Measurements from ENCODE around the gene ADAM8. TPM values are rescaled to one million over a fixed set of nuclear protein-coding genes. Genes with fewer than 3 reads are reported as not detected.

The ADAM8 gene
- total RNA-seq, 1 donor: 0.36 TPM

DNA sequence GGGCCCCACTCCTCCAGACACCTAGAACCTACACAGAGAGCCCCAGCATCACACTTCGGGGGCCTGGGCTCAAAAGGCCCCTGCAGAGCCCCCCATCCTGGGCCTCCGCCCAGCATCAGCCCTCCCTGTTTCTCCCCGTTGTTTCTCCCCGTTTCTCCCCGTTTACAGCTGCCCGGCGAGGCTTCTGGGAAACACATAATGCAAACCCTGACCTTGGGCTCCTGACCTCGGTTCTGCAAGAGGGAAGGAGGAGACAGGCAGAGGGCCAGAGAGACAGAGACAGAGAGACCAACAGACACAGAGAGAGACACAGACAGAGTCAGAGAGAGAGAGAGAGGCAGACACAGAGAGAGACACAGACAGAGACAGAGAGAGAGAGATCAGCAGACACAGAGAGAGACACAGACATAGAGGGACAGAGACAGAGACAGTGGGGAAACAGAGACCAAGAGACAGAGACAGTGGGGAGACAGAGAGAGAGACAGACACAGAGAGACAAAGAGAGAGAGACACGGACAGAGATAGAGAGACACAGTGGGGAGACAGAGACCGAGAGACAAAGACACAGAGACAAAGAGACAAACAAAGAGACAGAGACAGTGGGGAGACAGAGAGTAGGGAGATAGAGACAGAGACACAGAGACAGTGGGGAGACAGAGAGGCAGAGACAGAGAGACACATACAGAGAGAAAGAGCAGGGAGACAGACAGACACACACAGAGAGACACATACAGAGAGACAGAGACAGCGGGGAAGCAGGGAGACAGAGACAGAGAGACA lies 26.5 kb downstream of the ADAM8 start:
- no peak overlapping the region for H3K4me3 ChIP-seq (ENCODE audit: low read depth, low read length)
- TF ChIP-seq, protein P1, sequence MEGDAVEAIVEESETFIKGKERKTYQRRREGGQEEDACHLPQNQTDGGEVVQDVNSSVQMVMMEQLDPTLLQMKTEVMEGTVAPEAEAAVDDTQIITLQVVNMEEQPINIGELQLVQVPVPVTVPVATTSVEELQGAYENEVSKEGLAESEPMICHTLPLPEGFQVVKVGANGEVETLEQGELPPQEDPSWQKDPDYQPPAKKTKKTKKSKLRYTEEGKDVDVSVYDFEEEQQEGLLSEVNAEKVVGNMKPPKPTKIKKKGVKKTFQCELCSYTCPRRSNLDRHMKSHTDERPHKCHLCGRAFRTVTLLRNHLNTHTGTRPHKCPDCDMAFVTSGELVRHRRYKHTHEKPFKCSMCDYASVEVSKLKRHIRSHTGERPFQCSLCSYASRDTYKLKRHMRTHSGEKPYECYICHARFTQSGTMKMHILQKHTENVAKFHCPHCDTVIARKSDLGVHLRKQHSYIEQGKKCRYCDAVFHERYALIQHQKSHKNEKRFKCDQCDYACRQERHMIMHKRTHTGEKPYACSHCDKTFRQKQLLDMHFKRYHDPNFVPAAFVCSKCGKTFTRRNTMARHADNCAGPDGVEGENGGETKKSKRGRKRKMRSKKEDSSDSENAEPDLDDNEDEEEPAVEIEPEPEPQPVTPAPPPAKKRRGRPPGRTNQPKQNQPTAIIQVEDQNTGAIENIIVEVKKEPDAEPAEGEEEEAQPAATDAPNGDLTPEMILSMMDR (IDR thresholded peaks at IDR 0.05; ENCODE audit: insufficient read depth, low read length): no peak
- DNase-seq (ENCODE audit: low read depth): no peak

DNA sequence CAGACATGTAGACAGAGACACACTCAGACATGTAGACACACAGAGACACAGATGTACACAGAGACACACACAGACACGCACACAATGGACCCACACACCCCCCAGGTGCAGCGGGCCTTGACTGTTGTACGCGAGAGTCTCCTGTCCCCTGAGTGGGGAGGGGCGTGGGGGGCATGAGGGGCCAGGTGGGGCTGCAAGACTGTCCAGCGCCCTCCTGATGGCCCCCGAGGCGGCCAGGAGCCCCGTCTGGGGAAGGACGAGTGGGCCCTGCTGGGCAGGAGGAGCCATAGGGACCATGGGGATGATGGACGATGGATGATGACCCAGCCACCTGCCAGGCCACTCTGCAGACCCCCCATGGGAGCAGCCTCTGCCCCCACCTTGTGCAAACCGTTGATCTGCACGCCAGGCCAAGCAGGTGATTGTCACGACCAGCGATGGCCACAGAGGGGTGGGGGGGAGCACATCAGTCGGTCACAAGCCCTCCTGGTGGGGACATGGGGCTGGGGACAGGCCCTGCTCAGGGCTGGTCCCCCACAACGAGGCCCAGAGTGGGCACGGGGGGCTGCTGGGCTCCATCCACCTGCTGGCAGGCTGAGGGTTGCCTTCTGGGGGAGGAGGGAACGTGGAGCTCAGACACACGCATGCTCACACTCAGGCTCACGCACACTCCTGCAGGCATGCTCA lies 27.4 kb downstream of the ADAM8 start:
- TF ChIP-seq, protein P1 (IDR thresholded peaks at IDR 0.05; ENCODE audit: insufficient read depth, low read length): no peak
- DNase-seq (ENCODE audit: low read depth): no peak
- no peak overlapping the region for H3K4me3 ChIP-seq (ENCODE audit: low read depth, low read length)

DNA sequence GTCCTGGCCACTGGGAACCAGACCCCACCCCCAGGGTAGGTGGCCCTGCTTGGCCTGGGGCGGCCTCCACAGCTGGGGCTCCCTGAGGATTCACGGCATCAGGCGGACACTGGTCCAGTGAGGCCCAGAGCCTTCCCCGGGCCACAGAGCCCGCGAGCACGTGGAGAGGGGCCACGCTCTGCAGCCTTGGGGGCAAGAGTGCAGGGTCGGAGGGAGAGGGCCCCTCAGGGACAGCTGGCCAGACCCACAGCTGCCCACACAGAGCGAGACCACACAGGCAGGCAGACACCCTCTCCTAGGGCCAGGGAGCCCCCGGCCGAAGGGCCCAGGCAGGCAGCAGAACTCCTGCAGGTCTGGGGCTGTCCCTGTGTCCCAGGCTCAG lies 28.3 kb downstream of the ADAM8 start:
- H3K4me3 ChIP-seq (ENCODE audit: low read depth, low read length): no peak overlapping the region
- DNase-seq (ENCODE audit: low read depth): no peak
- TF ChIP-seq, protein P1 (IDR thresholded peaks at IDR 0.05; ENCODE audit: insufficient read depth, low read length): no peak

DNA sequence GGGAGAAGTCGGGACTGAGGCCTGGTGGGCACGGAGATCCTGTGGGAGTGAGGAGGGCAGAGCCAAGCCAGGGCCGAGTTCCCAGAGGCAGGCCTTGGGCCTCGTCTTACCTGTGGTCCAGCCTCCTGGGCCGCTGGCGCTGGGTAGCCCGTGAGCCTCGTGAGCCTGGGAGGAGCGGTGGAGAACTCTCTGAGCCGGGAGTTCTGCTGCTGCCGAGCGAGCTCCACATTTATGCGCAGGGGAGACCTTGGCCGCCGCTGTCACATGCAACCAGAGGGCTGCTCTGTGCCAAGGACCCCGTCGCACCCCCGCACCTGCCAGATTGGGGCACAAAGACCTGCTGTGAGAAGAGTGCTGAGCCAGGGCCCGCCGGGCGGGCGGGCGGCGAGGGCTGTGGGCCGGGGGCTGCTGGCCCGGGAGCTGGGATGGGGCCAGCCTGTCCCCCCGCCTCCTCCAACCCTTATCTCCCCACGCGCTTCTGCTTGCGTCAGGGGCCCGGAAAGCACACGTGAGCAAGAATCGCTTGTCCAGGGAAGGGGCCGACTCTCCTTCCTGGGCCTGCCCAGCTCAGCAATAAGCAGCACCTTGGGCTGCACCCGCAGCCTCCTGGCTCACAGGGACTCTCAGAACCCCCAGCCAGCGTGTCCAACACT lies 28.9 kb downstream of the ADAM8 start:
- DNase-seq (ENCODE audit: low read depth): no peak
- TF ChIP-seq, protein P1 (IDR thresholded peaks at IDR 0.05; ENCODE audit: insufficient read depth, low read length): no peak
- no peak overlapping the region for H3K4me3 ChIP-seq (ENCODE audit: low read depth, low read length)

DNA sequence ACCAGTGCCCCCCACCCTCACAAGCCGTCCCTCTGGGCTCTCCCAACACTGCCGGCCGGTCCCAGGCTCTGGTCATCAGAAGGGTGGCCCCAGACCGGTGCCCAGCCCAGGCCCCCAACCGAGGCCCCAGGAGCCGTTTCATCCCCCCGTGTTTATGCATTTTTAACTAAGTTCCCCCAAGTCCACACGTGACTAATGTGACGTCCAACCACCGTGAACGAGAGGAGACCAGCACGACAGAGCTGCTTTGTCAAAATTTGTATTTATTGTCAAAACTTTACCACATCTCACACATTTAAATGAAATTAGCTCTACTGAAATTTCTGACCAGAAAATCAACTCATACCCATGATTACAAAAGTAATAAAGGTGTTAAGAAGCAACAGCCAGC lies 30.4 kb downstream of the ADAM8 start:
- no peak overlapping the region for H3K4me3 ChIP-seq (ENCODE audit: low read depth, low read length)
- TF ChIP-seq, protein P1 (IDR thresholded peaks at IDR 0.05; ENCODE audit: insufficient read depth, low read length): no peak
- DNase-seq (ENCODE audit: low read depth): no peak

DNA sequence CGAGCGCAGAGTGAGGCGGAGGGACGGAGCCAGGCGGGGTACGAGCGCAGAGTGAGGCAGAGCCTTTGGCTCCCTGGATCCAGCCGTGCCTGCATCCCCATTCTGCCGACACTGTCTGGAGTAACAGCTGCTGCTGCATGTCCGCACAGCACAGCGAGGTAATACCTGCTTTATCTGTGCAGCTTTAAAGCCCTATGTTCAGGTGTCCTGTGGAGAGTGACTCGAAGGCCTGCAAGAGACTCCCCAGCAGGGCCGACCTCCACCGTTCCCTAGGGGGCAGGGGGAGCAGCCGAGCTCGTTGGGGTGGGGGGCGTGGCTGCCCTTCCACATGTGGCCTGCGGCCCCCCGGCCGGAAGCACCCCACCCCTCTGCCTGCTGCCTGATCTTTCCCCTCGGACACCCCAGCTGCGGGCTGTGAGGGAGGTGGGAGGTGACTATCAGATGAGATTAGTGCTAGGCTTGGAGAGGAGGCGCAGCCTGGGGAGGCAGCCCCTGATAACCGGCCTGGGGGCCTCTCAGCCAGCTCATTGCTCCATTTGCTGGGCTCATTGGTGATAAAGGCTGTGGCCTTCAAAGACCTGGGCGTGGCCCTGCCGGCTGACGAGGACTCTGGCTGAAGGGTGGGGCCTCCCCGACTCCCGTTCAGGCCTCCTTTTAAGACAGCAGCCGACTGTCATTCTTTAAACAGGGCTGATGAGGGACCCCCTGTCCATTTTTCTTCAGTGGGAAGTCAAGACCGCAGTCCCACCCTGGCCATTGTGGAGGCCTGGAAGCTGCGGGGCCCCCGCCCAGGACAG lies 31.0 kb downstream of the ADAM8 start:
- DNase-seq (ENCODE audit: low read depth): no peak
- H3K4me3 ChIP-seq (ENCODE audit: low read depth, low read length): no peak overlapping the region
- TF ChIP-seq, protein P1 (IDR thresholded peaks at IDR 0.05; ENCODE audit: insufficient read depth, low read length): no peak

Data from fibroblast of the aortic adventitia (primary cell).